ENCODE measurements around the gene C16orf54.
"Not testable (repeated sequence)": the region's sequence is repeated elsewhere in the genome, so short reads cannot be mapped to it uniquely, and the experiment has no call there.

DNA sequence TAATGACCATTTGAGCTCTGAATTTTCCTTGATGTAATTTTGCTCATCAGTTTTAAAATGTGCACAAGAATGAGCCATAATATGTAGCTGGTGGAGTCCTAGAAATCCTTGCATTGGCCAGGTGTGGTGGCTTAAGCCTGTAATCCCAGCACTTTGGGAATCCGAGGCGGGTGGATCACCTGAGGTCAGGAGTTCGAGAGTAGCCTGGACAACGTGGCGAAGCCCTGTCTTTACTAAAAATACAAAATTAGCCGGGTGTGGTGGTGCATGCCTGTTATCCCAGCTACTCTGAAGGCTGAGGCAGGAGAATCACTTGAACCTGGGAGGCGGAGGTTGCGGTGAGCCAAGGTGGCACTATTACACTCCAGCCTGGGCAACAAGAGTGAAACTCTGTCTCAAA is 11.3 kb upstream of the C16orf54 start:
- TF ChIP-seq CTCF, POLR2A (IDR thresholded peaks at IDR 0.05): not testable (repeated sequence)

Data from heart left ventricle (tissue), 13 donors.